GM19023 (cell line): Measurements from ENCODE around the gene NELFCD.
"Not testable (repeated sequence)": the region's sequence is repeated elsewhere in the genome, so short reads cannot be mapped to it uniquely, and the experiment has no call there.

ENCODE experiments used
- ATAC-seq: cut with Tn5 transposase; IDR thresholded peaks from one replicate; pipeline ENCODE4 v1.9.1; 2021; ENCODE audit warnings: mild to moderate bottlenecking, moderate library complexity; ENCODE audit not compliant: unreplicated experiment

Gene NELFCD, protein sequence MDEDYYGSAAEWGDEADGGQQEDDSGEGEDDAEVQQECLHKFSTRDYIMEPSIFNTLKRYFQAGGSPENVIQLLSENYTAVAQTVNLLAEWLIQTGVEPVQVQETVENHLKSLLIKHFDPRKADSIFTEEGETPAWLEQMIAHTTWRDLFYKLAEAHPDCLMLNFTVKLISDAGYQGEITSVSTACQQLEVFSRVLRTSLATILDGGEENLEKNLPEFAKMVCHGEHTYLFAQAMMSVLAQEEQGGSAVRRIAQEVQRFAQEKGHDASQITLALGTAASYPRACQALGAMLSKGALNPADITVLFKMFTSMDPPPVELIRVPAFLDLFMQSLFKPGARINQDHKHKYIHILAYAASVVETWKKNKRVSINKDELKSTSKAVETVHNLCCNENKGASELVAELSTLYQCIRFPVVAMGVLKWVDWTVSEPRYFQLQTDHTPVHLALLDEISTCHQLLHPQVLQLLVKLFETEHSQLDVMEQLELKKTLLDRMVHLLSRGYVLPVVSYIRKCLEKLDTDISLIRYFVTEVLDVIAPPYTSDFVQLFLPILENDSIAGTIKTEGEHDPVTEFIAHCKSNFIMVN

DNA sequence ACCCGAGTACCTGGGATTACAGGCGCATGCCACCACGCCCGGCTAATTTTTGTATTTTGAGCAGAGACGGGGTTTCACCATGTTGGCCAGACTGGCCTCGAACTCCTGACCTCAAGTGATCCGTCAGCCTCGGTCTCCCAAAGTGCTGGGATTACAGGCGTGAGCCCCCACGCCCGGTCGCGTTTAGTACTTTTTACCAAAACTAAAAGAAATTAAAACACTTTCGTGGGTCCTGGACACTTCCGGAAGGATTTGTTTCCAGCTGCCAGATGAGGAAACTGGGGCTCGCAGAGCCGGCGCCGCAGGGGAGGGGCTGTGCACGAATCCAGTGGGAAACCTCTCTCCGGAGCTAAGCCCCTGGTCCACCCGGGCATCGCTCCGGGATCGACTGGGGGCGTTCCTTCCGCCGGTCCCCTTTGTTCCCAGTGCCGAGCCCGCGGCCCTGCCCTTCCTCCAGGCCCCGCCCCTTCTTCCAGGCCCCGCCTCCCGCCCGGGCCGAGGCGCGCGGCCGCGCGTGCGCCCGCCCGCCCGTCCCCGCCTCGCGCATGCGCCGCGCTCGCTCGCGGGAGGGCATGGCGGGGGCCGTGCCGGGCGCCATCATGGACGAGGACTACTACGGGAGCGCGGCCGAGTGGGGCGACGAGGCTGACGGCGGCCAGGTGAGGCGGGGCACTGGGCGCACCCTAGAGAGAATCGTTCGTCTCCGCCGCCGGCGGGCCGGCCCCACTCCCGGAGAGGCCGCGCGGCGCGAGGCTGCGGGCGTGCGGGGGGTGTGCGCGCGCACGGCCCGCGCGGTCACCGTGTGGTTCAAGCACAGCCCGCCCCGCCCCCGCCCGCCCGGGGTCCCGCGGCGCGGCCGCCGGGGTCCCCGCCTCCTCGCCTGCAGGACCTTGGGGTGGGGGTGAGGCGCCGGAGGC lies at the start of gene NELFCD:
Gene NELFCD (plus strand): TSS at position 546 of the 917 bp plus-strand sequence. CDS start 54 bp downstream, at position 600.
- ATAC-seq = peak; percentile 80

DNA sequence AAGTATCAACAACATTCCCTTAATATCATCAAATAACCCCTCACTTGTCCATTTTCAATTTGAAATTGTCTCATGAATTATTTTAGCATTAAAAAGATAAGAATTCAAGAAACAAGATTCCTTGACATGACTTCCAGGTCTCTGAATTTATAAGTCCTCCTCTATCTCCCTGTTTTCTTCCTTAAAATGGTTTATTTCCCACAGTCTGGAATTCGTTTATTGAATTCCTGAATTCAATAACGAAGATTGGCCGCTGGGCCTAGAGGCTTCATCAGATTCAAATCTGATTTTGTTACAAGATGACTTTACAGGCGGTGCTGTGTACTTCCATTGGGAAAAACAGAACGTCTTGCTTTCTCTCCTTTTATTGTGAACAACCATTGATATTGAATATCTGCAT lies 48.9 kb upstream of the NELFCD start:
- ATAC-seq = no peak

DNA sequence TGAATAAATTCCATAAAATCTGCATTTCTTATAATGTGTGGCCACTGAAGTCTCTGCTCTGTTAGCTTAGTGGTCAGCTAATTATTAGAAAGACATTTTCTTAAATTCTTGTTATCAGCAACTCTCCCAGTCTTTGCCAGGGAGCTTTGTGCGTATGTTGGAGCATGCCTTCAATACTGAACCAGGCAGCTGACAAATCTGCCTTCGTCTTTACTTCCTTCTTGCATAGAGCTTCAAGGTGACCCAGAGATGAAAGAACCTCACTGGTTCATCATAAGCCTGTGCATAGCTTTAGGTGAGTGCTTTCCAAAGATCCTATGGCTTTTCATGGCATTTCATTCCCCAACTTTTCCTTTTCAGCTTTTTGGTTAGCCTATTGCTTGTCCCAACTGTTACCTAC lies 43.0 kb upstream of the NELFCD start:
- no peak for ATAC-seq

- ATAC-seq = no peak
Observed at GRCh38 chr20:58938541-58938940, 42.5 kb upstream of the NELFCD start.

- no peak for ATAC-seq
Observed at GRCh38 chr20:58941471-58941870, 39.6 kb upstream of the NELFCD start.

- ATAC-seq = no peak
Observed at GRCh38 chr20:58942549-58942948, 38.5 kb upstream of the NELFCD start.

- no peak for ATAC-seq
Observed at GRCh38 chr20:58944610-58945009, 36.4 kb upstream of the NELFCD start.

DNA sequence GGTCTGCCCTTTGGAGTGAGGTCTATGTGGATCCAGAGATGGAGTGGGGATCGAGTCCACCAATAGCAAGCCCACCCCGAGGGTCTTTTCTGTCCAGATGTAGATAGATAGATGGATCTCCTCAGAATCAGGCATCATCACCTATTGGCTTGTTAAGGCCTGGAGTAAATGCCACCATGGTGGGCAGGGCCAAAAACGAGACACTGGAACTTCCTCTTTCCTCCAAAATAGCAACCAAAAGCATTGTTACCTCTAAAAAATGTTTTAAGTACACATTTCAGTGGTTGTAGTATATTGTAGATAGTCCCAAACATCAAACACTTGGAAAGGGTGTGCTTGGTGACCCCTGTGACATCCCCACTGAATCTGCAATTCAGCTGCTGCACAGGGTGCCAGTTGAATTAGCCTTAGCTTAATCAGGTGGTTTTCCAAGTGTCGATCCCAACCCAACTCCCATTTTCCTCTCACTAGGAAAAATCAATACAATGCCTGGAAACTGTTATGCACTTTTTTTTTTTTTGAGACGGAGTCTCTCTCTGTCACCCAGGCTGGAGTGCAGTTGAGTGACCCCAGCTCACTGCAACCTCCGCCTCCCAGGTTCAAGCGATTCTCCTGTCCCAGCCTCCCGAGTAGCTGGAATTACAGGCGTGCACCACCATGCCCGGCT lies 35.0 kb upstream of the NELFCD start:
- no peak for ATAC-seq

- not testable (repeated sequence) for ATAC-seq
Observed at GRCh38 chr20:58947797-58948388, 33.2 kb upstream of the NELFCD start.

DNA sequence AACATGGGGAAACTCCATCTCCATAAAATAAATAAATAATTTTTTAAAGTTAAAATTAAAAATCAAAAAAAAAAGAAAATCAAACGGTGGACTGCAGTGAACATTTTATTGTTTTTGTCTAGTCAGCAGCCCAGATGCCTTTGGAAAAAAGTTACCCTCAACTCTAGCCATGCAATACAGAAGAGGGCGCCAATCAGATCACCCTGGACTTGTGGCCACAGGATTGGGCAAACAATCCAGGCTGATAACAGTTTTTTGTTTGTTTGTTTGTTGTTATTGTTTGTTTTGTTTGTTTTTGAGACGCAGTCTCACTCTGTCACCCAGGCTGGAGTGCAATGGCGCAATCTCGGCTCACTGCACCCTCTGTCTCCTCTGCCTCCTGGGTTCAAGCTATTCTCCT lies 30.5 kb upstream of the NELFCD start:
- ATAC-seq = no peak

DNA sequence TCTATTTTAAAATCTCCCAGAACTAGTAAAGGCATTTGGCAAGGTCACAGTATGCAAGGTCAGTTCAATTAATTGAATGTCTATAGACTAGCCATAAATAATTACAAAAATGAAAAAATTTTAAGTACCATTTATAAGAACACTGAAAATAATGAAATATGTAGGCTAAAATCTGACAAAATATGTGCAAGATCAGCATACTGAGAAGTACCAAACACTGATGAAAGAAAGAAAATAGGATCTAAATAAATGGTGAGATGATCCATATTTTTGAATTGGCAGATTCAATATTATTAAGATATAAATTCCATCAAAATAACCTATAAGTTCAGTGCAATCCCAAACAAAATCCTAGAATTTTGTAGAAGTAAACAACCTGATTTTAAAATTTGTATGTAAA lies 28.0 kb upstream of the NELFCD start:
- ATAC-seq = no peak

DNA sequence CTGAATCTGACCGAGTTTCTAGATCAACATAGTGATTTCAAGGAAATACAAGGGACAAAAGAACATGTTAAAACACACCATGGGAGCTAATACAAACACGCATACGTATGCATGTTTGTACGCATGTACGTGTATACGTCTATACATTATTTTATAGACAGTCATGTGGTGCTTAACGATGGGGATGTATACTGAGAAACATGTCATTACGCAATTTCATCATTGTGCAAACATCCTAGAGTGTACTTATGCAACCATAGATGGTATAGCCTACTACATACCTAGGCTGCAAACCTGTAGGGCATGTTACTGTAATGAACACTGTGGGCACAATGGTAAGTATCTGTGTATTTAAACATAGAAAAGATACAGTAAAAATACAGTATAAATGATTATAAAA lies 25.0 kb upstream of the NELFCD start:
- ATAC-seq = no peak

DNA sequence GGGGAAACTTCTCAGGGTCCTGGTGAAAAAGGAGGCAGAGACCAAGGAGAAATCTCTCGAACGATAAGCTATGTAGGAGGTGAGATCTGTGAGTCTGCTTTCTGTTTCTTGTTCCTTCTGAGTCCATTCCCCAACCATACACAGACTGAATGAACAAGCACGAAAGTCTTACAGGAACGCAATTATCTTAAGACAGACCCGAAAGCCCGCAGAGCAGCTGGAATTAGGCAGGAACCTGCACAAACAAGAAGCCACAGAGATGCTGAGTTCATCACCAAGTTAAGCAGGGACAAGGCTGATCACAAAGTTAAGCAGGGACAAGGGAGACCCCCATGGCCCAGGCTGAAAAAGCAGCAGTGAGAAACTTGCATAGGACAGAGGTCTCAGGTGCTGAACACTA lies 21.4 kb upstream of the NELFCD start:
- ATAC-seq = no peak

- no peak for ATAC-seq
Observed at GRCh38 chr20:58963060-58963584, 17.9 kb upstream of the NELFCD start.

DNA sequence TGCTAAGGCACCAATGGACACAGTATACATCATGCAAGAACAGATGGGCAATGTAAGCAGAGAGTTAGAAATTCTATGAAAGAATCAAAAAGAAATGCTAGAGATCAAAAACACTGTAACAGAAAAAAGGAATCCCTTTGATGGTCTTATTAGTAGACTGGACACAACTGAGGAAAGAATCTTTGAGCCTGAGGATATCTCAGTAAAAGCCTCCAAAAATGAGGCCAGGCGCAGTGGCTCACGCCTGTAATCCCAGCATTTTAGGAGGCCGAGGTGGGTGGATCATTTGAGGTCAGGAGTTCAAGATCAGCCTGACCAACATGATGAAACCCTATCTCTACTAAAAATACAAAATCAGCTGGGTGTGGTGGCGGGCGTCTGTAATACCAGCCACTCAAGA lies 17.1 kb upstream of the NELFCD start:
- not testable (repeated sequence) for ATAC-seq

GRCh38 chr20:58965270-58966064 lies 15.6 kb upstream of the NELFCD start:
- ATAC-seq = no peak

- no peak for ATAC-seq
Observed at GRCh38 chr20:58967652-58968429, 13.2 kb upstream of the NELFCD start.

DNA sequence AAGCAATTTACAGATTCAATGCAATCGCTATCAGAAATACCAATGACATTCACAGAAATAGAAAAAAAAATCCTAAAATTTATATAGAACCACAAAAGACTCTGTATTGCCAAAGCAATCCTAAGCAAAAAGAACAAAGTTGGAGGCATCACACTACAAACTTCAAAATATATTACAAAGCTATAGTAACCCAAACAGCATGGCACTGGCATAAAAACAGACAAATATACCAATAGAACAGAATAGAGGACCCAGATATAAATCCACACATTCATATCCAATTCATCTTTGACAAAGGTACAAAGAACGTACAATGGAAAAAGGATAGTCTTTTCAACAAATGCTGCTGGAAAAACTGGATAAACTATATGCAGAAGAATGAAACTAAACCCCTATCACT lies 11.6 kb upstream of the NELFCD start:
- no peak for ATAC-seq

GRCh38 chr20:58970146-58970545 lies 10.9 kb upstream of the NELFCD start:
- ATAC-seq = no peak
